GM03348 (cell line): ENCODE data around the gene CDC37.
"Not testable (repeated sequence)": the region's sequence is repeated elsewhere in the genome, so short reads cannot be mapped to it uniquely, and the experiment has no call there.

ENCODE experiments used
- DNase-seq: peaks from one replicate; pipeline ENCODE4 v3.0.0; 2012; ENCODE audit warnings: low spot score

CDC37 gene

DNA sequence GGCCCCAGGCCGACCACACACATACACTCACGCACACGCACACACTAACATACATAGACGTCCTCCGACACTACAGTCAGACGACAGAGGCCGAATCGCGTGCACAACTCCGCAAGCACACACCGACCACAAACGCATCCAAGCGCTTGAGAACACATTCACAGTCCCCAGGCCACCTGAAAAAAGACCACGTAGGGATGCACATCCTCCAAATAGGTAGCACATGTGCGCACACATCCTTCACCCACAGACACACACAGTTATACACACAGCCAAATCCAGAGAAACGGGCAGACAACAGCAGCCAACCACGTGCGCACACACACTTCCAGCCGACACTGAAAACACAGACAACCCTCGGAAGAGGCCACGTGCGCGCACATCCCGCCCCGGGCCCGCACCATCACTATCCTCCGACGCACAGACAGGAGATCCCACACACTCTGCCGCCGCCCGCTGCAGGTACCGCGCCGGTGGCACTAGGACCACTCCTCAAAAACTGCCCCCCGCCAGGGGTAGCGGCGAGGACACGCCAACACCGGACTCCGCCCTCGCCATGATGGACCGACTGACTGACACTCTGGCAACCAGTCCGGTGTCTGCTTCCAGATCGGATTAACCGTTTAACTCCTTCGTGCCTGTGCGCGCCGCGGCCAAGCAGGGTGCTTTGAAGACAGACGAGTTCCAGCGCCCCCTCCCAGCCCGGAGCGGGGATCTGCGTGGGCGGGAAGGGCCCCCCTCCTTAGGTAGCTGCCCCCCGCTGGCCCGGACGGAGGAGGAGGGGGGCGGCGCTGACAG lies 16.5 kb upstream of the CDC37 start:
- peak; percentile 33 for DNase-seq

DNA sequence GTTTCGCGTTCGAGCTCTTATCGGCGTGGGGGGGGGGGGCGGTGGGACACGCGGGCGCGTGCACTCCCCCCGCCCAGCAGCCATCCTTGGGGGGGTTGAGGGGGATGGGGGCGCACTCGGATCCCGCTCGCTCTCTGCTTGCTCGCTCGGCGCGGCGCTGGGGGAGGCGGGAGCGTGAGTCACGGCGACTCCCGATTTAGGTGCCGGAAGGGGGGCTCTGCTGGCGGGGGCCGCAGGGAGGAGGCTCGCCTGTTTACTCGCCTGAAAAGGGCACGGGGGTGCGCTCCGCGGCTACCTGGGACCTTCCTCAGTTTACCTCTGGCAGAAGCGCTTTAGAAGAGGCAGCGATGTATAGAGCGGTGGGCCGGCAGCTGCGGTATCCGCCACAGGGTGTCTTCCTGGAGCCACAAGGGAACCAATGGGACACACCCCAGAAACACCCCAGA lies 15.9 kb upstream of the CDC37 start:
- no peak for DNase-seq

DNA sequence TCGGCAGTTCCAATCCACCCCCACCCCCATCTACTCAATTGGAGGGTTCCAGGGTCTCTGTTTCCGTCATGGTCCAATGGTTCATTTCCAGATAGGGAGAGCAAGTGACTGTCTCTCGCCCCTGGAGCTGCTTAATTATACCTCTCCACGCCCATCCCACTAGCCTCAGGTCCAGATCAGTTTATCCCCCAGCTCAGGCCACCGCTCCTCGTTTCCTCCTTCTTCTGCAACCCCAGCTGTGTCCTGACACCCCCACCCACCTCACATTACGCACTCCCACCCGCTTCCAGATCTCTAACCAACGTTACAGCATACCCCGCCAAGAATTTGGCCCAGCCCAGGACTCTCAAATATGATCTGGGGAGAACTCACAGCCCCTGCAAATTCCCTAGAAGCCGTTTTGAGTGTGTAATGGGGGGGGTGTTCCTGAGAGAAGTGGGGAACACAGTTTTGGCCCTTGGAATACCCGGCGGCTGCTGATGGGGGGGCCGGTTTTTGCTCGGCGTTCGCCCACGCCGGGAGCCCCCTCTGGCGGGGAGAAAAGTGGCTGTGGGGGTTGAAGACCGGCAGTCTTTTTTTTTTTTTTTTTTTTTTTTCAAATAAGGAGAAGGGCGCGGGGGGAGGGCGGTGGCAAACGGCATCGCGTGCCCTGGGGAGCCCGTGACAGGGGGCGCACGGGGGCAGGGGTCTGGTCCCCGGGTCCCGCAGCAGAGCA lies 15.3 kb upstream of the CDC37 start:
- DNase-seq = no peak

DNA sequence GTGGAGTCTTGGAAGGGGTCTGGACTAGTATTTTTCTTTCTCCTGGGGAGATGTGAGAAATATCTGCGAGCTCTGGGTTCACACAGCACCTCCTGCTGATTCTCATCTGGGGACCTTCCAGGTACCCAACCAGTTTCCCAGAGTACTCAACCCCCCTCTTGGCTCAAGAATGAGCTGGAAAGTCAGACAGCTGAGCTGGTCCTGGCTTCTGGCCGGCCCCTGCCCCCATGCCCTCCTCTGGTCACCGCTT lies 14.8 kb upstream of the CDC37 start:
- DNase-seq = no peak

GRCh38 chr19:10417541-10418234 lies 14.3 kb upstream of the CDC37 start:
- no peak for DNase-seq

DNA sequence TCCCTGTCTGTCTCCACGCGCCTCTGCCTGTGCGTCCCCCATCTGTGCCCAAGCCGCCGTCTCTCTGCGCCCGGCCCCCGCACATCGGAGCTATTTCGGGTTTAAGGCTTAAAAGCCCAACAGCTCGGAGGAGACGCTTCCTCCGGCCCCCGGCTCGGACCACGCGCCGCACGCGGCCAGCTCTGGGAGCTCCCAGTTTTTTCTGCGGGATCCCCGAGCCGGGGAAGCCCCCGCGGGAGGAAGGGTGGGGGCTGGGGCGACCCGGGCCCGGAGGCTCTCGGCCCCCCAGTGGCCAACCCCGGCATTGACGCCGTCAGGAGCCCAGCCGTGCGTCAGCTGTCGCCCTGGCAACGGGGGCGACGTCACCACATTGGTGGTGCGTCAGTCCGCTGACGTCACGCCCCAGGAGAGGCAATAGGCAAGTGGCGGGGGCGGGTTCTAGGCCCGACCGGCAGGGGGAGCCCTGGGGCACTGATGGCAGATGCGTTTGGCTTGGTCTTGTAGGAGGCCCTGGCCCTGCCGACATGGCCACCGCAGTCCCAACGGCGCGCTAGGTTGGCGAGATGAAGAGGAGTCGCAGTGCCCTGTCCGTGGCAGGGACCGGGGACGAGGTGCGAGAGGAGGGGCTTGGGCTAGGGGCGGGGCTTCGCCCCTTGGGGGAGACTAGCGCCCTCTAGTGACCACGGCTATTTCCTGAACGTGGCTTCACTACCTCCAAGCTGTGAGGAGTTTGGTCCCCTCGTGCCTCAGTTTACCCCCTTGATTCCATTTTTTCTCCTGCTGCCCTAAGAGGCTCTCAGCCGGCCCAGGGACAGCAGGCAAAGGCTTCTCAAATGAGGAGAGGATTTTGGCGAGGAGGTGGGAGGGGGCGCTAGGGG lies 13.3 kb upstream of the CDC37 start:
- DNase-seq = peak; percentile 95

DNA sequence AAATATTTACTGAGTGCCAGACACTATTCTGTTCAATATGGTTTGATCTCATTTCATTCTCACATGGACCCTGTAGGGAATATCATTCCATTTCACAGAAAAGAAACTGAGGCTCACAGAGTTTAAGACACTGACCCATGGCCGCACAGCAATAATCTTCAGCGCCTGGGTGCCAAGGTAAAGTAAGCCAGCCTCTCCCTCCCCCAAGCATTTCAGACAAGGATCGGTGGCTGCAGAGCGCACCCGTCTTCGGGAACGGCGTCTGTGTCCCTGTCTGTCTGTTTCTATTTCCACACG lies 12.7 kb upstream of the CDC37 start:
- no peak for DNase-seq

DNA sequence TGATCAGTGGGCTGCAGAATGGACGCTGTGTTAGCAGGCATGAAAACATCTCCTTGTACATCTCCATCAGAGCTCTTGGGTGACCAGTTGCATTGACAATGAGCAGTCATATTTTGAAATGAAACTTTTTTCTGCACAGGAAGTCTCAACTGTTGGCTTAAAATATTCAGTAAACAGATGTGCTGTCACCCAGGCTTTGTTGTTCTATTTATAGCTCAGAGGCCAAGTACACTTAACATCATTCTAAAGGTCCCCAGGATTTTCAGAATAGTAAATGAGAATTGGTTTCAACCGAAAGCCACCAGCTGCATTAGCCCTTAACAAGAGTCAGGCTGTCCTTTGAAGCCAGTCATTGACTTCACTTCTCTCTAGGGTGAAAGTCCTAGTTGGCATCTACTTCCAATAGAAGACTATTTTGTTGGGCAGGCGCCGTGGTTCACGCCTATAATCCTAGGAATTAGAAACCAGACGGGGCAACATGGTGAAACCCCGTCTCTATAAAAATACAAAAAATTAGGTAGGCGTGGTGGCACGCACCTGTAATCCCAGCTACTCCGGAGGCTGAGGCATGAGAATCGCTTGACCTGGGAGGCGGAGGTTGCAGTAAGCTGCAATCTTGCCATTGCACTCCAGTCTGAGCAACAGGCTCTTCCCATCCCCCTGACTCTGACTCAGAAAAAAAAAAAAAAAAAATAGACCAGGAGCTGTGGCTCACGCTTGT lies 9.1 kb upstream of the CDC37 start:
- DNase-seq = no peak

- DNase-seq = not testable (repeated sequence)
These were observed 7.9 kb upstream of the CDC37 start for GRCh38 chr19:10411224-10411623.

DNA sequence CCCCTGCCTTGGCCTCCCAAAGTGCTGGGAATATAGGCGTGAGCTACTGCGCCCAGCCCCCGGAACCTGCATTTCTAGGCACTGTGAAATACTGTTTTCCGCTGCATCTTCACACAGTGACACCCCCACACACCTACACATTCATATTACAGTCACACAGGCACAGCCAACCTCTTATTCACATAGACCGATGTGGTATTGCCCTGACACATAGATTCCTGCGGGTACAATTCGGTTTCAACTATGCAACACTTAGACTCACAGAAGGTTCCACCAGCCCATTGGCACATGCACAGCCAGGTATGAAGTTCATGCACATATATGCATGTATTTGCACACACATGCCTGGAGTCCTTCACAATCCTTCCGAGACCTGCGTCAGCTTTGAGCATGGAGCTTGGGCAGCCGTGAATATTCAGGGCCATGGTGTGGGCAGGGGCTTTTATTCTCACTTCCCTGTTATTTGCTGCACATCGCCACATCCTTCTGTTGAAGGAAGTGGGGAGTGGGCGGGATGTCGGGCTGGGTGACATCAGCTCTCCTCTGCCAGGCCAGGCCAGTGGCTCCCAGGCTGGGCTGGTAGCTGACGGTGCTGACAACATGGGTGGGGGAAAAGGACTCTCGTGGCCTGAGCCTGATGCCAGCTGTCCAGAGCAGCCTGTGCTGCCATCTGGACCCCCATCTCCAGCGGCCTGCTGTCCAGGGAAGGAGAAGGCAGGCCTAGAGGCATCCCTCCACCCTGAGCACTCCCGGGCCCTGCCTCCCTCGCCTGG lies 5.4 kb upstream of the CDC37 start:
- DNase-seq = no peak

GRCh38 chr19:10407096-10407495 lies 3.8 kb upstream of the CDC37 start:
- no peak for DNase-seq

GRCh38 chr19:10406191-10406590 lies 2.8 kb upstream of the CDC37 start:
- DNase-seq = no peak

- no peak for DNase-seq
These were observed 1.8 kb upstream of the CDC37 start for GRCh38 chr19:10404888-10405820.

DNA sequence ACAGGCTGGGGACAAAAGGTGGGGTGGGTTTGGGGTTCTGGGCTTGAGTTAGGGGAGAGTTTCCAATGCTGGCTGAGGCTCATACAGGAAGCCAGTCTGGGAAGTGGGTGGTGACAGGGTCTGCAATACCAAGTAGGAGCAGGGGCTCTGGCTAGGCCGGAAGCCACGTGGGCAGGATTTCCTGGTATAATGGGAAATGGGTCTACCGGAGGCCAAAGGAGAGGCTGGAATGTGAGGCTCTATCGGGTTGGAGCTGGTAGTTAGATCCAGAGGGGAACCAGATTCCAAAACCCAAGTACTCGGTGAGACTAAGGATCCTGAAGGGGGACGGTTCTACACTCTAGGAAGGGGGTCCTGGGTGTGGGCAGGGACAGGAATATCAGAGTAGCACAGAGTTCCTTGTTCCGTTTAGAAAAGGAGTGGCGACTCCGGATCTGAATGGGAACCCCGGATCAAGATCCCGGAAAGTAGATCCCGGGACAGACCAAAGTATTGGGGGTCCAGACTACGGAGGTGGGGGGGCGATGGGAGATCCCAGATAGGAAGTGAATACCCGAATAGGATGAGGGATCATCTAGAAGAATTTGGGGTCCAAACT lies 802 bp downstream of the CDC37 start:
- DNase-seq = peak; percentile 57

GRCh38 chr19:10399878-10400277 lies 3.5 kb downstream of the CDC37 start:
- DNase-seq = no peak

DNA sequence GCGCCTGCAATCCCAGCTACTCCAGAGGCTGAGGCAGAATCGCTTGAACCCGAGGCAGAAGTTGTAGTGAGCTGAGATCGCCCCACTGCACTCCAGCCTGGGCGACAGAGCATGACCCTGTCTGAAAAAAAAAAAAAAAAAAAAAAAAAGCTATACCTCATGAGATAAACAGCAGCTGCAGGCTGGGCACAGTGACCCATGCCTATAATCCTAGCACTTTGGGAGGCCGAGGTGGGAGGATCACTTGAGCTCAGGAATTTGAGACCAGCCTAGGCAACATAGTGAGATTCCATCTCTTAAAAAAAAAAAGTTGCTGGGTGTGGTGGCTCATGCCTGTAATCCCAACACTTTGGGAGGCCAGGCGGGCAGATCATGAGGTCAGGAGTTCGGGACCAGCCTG lies 4.0 kb downstream of the CDC37 start:
- DNase-seq = not testable (repeated sequence)

GRCh38 chr19:10398819-10399218 lies 4.5 kb downstream of the CDC37 start:
- DNase-seq = no peak

DNA sequence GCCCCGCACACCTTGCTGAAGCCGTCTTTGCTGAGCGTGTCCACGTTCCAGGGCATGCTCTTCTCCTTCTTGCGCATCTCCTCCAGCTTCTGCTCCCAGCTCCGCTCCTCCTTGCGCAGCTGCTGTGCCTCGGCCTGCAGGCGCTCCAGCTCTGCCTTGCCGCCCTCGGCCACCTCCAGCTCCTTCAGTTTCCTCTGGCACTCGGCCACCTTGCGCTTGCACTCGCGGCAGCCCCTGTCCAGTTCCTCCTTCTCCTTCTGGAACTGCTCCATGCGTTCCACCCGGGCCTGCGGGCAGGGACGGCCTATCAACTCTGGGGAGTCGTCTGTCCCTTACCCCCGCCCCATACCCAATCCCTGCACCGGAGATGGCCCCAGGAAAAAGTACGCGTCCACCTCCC lies 7.4 kb downstream of the CDC37 start:
- DNase-seq = no peak

GRCh38 chr19:10395436-10395835 lies 7.9 kb downstream of the CDC37 start:
- DNase-seq = no peak
